NCI-H1105 treated with DMSO at 0.1 percent for 48 hours (cell line): Measurements from ENCODE around the gene PARG.
"Not testable (repeated sequence)": the region's sequence is repeated elsewhere in the genome, so short reads cannot be mapped to it uniquely, and the experiment has no call there.

ENCODE experiments used
- DNase-seq: peaks from one replicate; lab custom pipeline; 2025; lab: John Stamatoyannopoulos, UW

Gene PARG

DNA sequence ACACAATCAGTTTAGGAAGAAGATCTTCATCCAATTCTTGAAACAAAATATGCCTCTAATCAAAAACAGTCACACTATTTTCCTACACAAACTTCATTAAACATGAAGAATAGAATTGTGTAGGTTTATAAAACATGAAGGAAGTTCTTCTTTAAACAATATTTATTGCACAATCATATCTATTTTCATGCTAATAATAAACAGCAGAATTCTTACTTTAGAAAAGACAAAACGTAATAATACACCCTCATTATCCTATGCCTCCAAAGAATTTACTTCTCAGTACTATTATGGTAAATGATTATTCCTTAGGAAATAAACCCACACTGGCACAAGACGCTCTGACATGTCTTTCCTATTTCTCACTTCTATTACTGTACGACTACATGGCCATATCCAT is 41.4 kb downstream of the PARG start:
- not testable (repeated sequence) for DNase-seq

DNA sequence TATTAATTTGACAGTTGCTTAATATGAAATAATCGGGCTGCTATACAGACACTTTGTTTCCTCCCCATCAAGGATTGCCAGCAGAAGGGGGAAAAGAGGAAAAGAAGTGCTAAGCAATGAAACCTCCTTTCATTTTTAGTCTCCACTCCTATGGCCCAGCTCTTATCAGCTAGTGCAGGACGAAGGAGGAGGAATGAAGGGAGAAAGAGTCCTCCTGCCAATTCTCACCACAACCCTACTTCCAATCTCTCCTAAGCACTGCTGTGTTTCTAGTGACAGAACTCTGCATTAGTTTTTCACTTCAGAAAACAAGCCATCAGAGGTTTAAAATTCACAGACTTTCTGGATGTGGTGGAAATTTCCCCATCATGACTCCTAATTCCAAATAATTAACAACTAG is 41.8 kb downstream of the PARG start:
- DNase-seq = not testable (repeated sequence)

DNA sequence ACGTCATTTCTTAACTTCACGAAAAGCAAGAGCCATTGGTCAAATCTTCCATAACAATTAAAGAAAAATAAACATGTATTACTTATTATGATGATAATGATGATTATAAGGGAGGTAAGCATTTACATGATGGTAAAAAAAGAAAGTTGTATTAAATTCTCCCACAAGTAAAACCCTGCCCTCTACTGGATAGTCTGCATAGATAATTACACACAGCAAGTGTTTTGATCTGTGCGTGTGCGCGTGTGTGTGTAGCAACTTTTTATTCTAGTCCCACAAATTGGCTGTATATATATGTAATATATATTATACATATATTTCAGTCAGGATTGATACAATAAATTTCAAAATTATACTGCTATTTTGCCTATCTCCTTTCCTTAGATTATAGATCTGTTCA is 51.8 kb downstream of the PARG start:
- DNase-seq = not testable (repeated sequence)

DNA sequence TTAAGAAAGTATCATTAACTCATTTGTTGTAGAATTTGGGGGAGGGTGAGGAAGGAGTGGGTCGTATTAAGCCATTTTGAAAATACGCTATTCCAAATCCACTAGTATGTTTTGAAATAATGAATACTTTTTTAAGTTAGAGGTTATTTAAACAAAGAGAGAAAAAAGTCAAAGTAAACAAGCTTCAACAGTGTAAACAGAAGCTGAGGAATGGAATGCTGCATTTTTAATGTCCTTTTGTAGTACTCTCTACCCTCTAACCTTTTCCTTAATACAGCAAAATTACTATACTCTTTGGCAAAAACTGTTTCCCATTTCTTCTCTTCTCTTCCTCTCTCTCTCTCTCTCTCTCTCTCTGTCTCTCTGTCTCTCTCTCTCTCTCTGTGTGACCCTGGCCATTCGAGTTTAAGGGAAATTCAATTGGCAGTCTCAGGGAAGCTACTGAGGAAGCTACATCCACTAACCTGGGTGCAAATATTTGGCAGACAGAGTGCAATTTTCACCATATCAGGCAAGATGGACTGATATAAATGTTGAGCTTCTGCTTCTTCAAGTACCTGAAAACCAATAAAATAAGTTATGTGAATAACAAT is 57.0 kb downstream of the PARG start:
- not testable (repeated sequence) for DNase-seq

DNA sequence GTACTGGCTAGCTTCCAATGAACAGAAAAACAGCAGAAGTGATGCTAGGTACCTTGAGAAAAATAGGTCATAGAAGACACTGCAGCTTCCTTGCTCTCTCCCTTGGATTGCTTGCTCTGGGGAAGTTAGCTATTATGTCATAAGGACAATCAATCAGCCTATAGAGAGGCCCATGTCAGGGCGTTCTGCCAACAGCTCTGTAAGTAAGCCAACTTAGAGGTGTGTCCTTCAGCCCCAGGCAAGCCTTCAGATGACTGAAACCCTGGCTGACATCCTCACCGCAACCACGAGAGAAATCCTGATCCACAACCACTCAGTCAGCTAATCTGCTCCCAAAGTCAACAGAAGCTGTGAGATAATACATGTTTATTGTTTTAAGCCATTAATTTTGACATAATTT is 58.0 kb downstream of the PARG start:
- not testable (repeated sequence) for DNase-seq

DNA sequence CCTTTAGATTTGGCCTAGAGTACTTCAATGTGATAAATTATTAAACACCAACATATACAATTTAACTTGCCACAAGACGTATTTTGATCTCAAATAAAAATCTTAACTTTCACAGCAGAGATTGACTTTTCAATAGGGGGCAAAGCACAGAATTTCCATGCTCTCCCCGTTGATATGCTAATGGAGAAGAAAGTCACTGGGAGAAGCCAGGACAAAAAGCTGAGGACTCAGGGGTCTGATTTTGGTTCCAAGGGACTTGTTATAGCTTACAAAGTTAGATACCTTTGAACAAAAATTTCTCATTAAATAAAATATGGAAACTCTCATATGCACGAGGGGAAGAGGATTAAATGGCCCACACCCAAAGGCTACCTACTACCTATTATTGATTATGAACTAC is 59.5 kb downstream of the PARG start:
- DNase-seq = not testable (repeated sequence)

DNA sequence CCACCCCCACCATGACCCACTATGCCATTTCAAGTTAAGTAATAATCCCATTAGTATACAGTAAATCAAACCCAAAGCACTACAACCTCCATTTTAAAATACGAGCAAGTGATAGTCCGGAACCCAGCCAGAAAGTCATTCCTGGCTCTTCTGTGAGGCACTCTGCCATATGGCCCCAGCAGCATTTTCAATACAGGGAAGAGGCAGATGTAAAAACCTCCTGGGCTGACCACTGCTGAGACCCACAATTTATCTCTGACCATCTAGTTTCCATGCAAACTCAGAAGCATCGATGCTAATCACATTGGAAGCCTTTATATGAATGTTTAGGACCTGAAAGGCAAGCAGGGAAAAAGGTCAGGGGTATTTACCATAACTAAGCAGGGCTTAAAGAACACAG is 69.1 kb downstream of the PARG start:
- not testable (repeated sequence) for DNase-seq

DNA sequence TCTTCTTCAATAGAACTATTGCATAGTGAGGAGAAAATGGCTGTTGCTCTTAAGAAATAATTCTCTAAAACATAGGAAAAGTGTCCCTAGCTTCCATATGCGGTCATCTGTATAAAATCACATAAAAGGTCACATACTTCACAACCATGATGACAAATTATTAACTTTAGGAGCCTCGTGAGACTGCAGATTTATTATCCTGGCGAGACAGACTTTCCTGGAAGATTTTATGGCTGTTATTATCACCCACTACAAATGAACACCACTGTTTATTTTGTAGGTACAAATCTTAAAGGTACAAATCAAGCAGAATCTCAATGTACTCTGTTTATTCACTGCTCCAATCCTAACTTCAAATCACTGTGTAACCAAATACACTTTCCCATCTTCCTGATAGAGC is 70.4 kb downstream of the PARG start:
- not testable (repeated sequence) for DNase-seq

DNA sequence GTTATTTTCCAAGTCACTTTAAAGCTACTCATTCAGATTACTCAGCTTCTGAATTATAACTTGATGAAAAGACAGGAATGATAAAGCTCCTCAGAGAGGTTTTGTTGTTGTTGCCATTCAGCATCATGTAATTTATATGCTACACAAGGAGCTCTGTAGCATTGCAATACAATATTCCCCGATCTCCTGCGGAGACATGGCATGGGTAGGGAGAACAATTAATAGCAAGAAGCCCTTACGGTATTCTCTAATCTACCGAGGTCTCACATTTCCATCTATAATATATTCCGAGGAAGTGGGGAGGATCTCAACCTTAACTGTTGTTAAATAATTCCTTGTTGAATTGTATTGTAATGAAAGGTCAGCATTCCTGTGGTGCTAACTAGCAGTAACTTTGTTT is 81.9 kb downstream of the PARG start:
- DNase-seq = not testable (repeated sequence)

DNA sequence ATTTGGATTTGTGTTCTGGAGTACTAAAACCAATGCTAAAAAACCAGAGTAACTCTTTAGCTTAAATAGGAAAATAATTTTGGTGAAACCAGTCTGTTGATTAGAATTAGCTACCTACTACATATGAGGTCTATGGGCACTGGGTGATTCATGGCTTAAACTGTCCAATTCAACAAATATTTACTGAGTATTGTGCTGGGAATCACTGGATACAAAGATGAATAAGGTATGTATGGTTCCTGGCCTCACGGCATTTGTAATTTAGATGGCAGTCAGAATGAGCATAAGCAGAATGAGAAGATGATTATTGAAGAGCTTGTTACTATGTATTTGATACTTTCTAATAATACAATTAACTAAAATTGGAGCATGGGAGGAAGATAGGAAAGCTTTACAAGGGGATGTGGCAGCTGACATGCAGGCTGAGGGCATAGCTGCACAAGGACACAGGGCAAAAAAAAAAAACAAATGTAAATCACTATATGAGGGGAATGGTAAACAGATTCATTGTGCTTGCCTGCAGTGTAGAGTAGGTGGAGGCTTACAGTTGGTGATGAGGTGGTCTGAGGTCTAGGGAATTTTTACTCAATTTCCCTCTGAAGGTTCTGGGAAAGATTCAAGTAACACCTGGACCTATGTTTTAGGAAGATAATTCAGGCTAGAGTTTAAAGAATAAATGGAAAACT is 83.0 kb downstream of the PARG start:
- not testable (repeated sequence) for DNase-seq

DNA sequence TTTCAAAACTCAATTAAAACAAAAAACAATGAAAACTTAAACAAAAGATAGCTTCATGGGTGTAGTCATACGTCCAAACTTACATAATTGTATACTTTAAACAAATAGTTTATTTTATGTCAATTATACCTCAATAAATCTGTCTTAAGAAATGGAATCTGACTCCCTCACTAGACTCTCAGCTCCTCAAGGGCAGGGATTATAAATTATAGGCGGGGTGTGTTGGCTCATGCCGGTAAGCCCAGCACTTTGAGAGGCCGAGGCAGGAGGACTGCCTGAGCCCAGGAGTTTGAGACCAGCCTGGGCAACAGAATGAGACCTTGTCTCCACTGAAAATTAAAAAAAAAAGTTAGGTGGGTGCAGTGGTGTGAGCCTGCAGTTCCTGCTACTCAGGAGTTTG is 92.3 kb downstream of the PARG start:
- DNase-seq = not testable (repeated sequence)

DNA sequence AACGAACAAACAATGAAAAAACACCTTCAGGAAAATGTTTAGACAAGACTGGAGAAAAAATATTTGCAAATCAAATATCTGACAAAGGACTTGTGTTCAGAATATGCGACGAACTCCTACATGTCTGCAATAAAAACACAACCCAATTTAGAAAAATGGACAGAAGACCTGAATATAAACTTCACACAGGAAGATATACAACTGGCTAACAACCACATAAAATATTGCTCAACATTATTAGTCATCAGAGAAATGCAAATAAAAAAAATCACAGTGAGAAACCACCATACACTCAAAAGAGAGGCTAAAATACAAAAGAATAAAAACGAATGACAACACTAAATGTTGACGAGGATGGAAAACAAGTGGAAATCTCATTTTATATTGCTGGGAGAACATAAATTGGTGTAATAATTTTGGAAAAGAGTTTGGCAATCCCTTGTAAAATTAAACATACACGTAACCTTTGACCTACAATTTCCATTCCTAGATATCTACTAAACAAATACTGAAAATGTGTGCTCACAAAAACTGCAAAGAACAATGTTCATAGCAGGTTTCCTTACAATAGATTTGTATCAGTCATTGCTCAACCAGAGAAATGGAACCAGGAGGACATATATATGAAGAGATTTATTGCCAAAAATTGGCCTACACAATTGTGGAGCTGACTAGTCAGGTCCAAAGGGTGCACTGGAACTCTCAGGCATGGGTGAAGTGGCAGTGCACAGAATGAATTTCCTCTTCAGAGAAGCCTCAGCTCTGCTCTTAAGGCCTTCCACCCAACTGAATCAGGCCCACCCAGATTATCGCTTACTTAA is 96.8 kb downstream of the PARG start:
- no peak for DNase-seq

DNA sequence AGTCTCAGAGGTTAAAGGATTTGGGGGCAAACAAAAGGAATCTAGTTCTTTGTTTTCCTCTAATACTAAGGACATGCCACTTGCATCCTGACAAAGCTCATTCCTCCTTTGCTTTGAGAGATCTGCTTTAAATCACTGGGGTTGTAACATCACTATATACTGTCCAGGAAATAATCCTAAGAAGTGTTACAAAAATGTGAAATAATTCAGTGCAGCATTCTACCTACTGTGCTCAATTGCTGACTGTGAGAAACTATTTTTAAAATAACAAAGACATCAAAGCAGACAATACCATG is 99.5 kb downstream of the PARG start:
- not testable (repeated sequence) for DNase-seq

DNA sequence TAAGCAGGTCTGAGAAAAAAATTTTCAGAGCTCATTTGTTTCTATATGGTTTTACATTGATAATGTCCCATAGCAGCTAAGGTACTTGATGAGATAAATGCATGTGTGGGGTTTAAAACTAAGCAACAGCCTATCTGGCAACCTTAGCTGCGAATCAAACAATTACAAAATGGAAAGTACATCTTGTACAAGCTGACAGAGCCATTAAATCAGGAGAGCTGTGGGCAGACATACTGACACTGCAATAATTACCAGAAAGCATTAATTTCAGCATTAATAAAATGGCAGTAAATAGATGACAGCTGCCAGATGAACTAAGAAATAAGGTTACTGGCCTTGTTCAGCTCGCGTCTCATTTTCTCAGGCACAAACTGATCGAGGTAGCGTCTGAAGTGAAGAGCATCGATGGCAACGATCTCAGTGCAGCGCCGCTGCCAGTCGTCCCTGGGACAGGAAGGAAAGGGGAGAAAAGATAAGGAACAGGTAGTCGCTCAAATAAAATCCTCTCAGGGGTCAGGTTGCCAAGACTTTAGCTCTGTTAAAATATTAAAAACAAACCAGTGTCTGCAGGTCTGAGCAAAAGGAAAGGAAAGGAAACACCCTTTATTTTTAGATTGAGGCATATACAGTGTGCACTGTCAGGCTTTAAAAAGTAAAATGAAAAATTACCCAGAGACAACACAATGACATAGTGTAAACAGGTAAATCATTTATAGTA is 100.1 kb downstream of the PARG start:
- DNase-seq = no peak

DNA sequence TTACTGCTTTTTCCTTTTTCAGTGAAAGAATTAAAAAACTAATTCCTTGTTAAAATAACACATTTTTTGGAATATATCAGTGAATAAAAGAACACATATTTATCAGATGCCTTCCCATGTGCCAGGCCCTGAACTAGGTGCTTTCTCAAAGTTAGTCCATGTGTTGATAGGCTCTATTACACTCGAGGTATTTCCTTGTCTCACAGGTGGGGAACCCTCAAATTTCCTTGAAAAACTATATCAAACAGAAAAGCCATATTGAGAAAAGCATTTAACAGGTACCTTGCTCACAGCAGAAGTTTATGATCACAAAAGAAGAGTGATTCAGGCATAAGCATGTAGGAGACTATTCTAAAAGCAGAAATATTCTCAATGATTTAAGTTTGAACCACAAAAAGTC is 104.1 kb downstream of the PARG start:
- no peak for DNase-seq

DNA sequence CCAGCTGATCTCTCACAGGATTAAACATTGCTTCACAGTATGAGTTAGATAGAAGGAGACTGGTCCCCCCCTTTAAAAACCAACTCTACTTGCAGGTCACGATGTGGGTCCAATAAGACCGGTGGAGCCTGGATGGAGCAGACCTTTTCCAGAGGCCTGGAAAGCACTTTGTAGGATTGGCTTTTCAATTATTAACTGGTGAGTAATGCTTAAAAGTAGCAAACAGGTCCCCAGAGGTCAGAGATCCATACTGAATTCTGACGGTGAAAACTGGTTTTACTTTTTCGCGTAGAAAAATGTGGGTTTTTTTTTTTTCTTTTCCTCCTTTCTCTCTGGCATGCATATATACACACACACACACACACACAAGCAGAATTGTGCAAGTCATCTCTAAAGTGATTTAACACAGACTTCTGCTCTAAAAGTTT is 104.8 kb downstream of the PARG start:
- no peak for DNase-seq

DNA sequence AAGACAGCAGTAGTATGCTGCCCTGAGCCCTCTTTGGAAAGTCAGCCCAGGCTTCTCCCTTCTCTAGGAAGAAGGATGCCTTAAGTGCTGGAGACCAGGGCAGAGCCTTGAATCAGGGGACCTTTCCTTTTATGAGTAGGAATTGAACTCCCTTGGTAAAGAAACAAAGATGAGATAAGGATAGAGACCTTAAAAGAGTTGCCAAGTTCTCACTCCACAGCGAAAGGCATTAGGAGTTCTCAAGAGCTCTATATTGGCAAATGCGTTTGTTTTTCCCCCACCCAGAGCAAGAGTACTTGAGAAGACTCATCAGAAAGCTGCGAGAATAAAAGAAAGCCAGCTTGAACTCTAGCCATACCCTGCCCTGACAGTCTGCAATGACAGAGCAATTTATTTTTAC is 106.9 kb downstream of the PARG start:
- no peak for DNase-seq

DNA sequence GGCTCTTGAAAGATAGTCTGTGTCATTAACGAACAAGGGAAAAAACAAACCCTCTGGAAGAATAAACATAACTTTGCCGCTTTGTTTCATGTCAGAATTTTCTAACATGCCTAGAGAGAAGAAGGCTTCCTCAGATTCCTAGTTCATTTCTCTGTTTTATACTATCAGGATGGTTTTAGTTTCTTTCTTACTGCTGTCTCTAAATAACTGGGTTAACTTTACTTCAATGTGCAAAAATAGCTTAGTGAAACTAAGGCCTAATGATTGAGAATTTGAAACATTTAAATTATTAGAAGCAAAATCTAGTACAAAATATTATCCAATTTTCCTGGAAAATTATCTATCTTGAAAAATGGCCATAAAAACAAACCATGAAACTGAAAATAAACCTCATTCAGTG is 107.6 kb downstream of the PARG start:
- no peak for DNase-seq

DNA sequence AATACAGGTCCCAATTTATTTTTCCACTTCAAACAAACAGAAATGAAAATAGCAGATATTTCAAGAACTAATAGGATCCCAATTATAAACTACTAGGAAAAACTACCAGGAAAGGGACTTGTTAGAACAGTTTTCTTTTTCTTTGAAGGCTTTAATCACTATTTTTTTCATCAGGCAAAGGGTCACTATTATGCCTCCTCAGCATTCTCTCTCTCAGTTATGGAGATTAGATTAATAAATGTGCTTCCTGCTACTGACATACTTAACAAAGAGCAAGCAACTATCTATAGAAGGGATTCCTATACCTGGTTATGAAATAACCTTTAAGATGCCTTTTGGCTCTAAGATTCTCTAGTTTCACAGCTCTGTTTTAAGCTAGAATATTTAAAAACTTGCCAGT is 108.7 kb downstream of the PARG start:
- no peak for DNase-seq

DNA sequence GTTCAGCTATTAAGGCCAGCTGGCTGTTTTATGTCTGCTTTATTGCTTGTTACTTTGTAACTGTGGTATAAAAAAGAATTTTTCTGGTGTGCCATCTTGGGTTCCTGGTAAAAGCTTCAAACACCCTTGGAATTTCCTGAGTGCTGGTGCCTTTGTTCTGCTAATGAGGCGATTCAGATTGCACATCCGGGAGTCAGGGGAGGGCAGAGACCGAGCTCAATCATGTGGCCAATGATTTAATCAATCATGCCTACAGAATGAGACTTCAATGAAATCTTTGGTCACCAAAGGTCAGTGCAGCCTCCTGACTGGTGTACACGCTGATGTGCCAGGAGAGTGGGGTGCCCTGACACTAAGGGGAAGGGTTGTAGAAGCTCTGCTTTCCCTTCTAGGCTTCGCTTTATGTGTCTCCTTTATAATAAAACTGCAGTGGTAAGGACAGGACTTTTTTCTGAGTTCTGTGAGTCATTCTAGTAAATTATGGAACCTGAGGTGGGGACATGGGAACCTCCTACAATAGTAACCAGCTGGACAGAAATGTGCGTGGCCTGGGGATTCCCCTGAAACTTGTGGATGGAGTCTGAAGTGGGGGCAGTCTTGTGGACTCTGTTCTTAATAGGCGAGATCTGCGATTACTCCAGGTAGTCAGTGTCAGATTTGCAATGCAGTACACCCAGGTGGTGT is 110.3 kb downstream of the PARG start:
- DNase-seq = no peak

DNA sequence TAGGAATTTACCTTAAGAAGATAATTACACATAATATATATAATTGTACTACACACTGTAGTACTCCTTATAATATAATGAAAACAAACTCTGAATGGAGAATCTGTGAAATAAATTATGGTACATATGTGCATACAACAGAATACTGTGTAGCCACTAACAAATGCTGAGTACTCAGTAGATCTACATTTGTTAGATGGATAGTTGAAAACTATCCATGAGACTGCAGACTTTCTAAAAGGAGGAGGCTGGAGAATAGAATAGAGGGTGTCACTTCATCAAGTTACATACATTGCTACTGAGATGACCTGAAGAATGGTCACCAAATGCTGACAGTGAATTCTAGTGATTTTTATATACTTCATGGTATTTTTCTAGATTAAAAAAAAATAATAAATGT is 111.0 kb downstream of the PARG start:
- DNase-seq = no peak

DNA sequence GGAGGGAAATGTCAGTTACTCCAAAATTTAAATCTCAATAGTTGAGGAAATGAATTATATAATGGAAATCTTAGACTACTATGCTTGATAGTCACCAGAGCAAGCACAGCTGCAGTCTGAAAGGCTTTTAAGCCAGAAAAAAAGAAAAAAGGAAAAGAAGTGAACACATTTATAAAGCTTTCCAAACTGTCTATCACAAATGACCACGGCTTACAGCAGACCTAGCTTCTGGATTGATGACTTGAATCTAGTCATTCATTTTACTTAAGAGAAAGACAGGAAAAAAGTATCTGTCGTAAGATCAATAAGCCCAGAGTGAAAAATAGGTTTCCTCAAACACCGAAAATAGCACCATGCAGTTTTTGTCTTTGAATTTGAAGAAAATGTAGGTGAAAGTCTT is 111.8 kb downstream of the PARG start:
- DNase-seq = no peak
